Smooth muscle cell (in vitro differentiated cells): Measurements from ENCODE around the gene ATAD1. TPM values are rescaled to one million over a fixed set of nuclear protein-coding genes. Genes with fewer than 3 reads are reported as not detected.

ENCODE experiments used
- DNase-seq: peaks from one replicate; lab custom pipeline; 2025; ENCODE audit not compliant: unreplicated experiment; lab: John Stamatoyannopoulos, UW
- H2AFZ ChIP-seq: fragments of 200-600 bp; sonication (generic); 2 replicates; pipeline ENCODE4 v1.6.0; 2016; ENCODE audit warnings: antibody characterized with exemption, low read depth, mild to moderate bottlenecking
- H3F3A ChIP-seq: fragments of 200-600 bp; sonication (generic); 2 replicates; pipeline ENCODE4 v1.6.0; 2017; ENCODE audit warnings: antibody characterized with exemption, low read depth
- H3K27ac ChIP-seq: fragments of 200-600 bp; sonication (generic); 2 replicates; pipeline ENCODE4 v1.5.1; 2016; ENCODE audit warnings: low read depth, mild to moderate bottlenecking
- H3K27me3 ChIP-seq: fragments of 200-600 bp; sonication (generic); 2 replicates; pipeline ENCODE4 v1.6.1; 2016; ENCODE audit warnings: low read depth, mild to moderate bottlenecking
- H3K36me3 ChIP-seq: fragments of 200-600 bp; sonication (generic); 2 replicates; pipeline ENCODE4 v1.5.1; 2016; ENCODE audit warnings: low read depth
- H3K4me1 ChIP-seq: fragments of 200-600 bp; sonication (generic); 2 replicates; pipeline ENCODE4 v1.5.1; 2016; ENCODE audit warnings: low read depth
- H3K4me2 ChIP-seq: fragments of 200-600 bp; sonication (generic); 2 replicates; pipeline ENCODE4 v1.6.0; 2016; ENCODE audit warnings: mild to moderate bottlenecking
- H3K4me3 ChIP-seq: fragments of 200-600 bp; sonication (generic); 2 replicates; pipeline ENCODE4 v1.5.1; 2016; ENCODE audit warnings: mild to moderate bottlenecking
- H3K79me2 ChIP-seq: fragments of 200-600 bp; sonication (generic); 2 replicates; pipeline ENCODE4 v1.6.0; 2016; ENCODE audit warnings: low read depth, mild to moderate bottlenecking
- H3K9ac ChIP-seq: fragments of 200-600 bp; sonication (generic); 2 replicates; pipeline ENCODE4 v1.6.0; 2016; ENCODE audit warnings: low read depth
- H3K9me3 ChIP-seq: fragments of 200-600 bp; sonication (generic); replicated peaks from 2 replicates; pipeline ENCODE4 v1.5.1; 2016; ENCODE audit warnings: low read depth
- H4K20me1 ChIP-seq: fragments of 200-600 bp; sonication (generic); 2 replicates; pipeline ENCODE4 v1.6.0; 2016; ENCODE audit warnings: low read depth
- WGBS: methylation state at CpG from one replicate; pipeline ENCODE4 v1.1.7; 2016; ENCODE audit warnings: low lambda C conversion rate; 5-methylcytosine and 5-hydroxymethylcytosine counted together
- polyA plus RNA-seq: library from polyadenylated mRNA; unstranded; fragments of >200 nt; fragmentation: Nextera tagmentation; extraction: Ambion mirVana; gene quantifications from 2 replicates; pipeline ENCODE4 v1.2.1, GENCODE V29; 2016
- total RNA-seq: library from RNA; depleted of rRNA; stranded (reverse); fragments of >200 nt; gene quantifications from 2 replicates; pipeline ENCODE4 v1.2.3, GENCODE V29; 2014
- TF ChIP-seq, protein P1 (sequence below): fragments of 200-600 bp; sonication (generic); IDR thresholded peaks from 2 replicates; pipeline ENCODE4 v1.5.1; 2017; ENCODE audit warnings: borderline replicate concordance, mild to moderate bottlenecking, antibody characterized with exemption; ENCODE audit not compliant: insufficient read depth, poor library complexity, severe bottlenecking

The ATAD1 gene, protein sequence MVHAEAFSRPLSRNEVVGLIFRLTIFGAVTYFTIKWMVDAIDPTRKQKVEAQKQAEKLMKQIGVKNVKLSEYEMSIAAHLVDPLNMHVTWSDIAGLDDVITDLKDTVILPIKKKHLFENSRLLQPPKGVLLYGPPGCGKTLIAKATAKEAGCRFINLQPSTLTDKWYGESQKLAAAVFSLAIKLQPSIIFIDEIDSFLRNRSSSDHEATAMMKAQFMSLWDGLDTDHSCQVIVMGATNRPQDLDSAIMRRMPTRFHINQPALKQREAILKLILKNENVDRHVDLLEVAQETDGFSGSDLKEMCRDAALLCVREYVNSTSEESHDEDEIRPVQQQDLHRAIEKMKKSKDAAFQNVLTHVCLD
- total RNA-seq (64.0 and 71.8 TPM in 2 replicates), polyA plus RNA-seq (38.1 and 39.9 TPM in 2 replicates)

DNA sequence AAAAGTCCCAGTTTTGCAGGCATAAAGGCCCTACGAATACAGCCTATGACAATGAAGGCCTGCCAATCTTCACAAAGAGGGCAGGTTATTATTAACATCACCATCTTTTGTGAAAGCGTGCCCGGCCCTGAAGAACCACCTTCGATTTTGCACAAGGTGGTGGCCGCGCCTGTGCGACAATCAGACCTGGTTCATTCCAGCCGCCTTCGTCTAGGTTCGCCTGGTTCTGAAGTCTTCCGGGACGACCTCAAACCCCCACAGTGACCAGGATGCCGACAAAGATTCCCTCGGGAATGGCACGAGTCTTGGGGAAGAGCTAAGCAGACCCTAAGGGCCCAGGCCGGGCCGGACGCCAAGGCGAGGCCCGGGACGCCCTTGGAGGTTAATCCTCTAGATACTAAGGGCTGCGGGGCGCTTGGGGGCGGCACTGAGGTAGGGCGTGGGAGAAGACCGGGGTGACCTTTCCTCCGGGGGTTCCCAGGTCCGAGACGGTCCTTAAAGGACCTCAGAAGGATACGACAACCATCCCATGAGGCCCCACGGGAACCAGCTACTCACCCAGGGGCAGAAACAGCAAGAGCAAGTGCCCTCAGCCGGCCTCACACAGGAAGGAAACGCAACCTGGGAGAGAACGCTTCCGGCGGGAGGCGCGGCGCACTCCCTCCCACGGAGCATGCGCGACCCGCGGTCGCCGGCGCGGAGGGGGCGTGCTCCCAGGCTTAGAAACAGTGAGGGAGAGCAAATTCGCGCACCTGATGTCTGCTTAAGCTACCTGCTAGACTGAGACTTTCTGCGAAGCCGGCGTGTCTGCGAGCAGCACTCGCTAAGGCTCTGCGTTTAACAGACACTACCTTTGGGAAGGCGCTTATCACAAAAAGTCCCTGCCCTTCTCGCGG lies at the start of gene ATAD1:
TSS of gene ATAD1 (minus strand) at position 618 of the 896 bp plus-strand sequence. CDS start 3,627 bp downstream, outside the sequence.
- DNase-seq: peak; percentile 52
- Histone ChIP-seq H2AFZ (peak within 1 kb of the TSS; percentile 95), H3K4me2 (peak within 1 kb of the TSS; percentile 93), H3K36me3 (peaks cover 4% of the 10 kb centered on the region), H4K20me1 (peaks cover 31% of the 10 kb centered on the region), H3K27ac (peak within 1 kb of the TSS; percentile 70), H3K4me3 (peak within 1 kb of the TSS; percentile 71), H3F3A (no peaks in the 10 kb centered on the region), H3K79me2 (peaks cover 51% of the 10 kb centered on the region), H3K4me1 (peaks cover 15% of the 10 kb centered on the region), H3K9me3 (no peaks in the 10 kb centered on the region), H3K27me3 (no peaks in the 10 kb centered on the region), H3K9ac (peak within 1 kb of the TSS; percentile 81)
- TF ChIP-seq, protein P1, sequence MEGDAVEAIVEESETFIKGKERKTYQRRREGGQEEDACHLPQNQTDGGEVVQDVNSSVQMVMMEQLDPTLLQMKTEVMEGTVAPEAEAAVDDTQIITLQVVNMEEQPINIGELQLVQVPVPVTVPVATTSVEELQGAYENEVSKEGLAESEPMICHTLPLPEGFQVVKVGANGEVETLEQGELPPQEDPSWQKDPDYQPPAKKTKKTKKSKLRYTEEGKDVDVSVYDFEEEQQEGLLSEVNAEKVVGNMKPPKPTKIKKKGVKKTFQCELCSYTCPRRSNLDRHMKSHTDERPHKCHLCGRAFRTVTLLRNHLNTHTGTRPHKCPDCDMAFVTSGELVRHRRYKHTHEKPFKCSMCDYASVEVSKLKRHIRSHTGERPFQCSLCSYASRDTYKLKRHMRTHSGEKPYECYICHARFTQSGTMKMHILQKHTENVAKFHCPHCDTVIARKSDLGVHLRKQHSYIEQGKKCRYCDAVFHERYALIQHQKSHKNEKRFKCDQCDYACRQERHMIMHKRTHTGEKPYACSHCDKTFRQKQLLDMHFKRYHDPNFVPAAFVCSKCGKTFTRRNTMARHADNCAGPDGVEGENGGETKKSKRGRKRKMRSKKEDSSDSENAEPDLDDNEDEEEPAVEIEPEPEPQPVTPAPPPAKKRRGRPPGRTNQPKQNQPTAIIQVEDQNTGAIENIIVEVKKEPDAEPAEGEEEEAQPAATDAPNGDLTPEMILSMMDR: peak; percentile 29
- under 1% methylated on average over 59 of the region's 60 CpGs for WGBS

DNA sequence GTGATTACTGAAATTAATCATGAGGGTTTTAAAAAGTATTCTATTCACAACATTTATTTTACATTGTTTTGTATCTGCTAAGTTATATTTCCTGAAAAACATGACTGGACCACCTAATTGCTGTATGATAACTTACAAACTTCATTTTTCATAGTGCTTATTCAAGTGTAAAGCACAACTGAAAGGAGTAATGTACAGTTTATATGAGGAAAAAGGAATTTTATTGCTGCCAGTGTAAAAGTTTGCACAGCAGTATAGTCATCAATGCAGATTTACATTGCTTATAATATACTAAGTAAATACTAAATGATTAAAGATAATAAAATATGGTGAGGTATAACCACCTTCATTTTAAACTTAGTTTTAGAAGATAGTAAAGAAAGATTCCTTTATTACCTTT lies 49.4 kb upstream of the ATAD1 start:
- Histone ChIP-seq H3K4me2 (peak overlapping the region; percentile 92), H3K79me2 (peaks cover 83% of the 10 kb centered on the region), H3K36me3 (no peaks in the 10 kb centered on the region), H2AFZ (no peak overlapping the region), H3K9me3 (no peaks in the 10 kb centered on the region), H3F3A (peaks cover 3% of the 10 kb centered on the region), H3K4me3 (peak overlapping the region; percentile 89), H3K27me3 (no peaks in the 10 kb centered on the region), H3K9ac (peak overlapping the region; percentile 75), H3K4me1 (peaks cover 36% of the 10 kb centered on the region), H4K20me1 (peaks cover 83% of the 10 kb centered on the region), H3K27ac (peak overlapping the region; percentile 16)
- no peak for DNase-seq
- TF ChIP-seq, protein P1: no peak

DNA sequence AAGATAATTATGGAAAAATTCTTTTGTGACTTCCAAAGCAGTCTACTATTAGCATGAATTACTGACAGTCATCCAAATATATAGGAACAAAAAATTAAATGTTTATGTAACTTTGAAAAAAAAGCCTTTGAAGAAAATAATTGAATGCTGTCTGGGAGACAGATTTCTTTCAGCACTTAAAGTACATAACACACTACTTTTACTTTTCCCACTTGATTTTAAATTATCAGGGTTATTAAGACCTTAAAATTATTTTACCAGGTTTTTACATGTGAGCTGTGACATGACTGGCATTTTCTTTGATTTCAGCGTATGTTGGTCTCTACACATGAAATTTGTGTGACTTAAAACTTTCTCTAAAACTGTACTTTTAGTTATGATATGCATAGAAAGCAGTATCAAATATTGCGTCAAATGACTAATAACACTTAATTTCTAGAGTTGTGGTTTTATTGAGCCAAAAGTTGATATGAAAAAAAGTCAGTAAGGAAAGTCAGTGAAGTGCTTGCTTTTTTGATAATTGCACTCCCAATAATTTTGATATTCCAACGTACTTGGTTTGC lies 48.5 kb upstream of the ATAD1 start:
- Histone ChIP-seq H3F3A (peaks cover 8% of the 10 kb centered on the region), H3K36me3 (no peaks in the 10 kb centered on the region), H3K4me3 (peak overlapping the region; percentile 89), H3K27ac (peak overlapping the region; percentile 16), H3K79me2 (peaks cover 74% of the 10 kb centered on the region), H3K27me3 (no peaks in the 10 kb centered on the region), H3K9ac (peak overlapping the region; percentile 75), H2AFZ (no peak overlapping the region), H3K4me2 (peak overlapping the region; percentile 92), H3K9me3 (no peaks in the 10 kb centered on the region), H3K4me1 (peaks cover 36% of the 10 kb centered on the region), H4K20me1 (peaks cover 73% of the 10 kb centered on the region)
- TF ChIP-seq, protein P1: no peak
- DNase-seq: no peak
- WGBS: 53% methylated on average over 3 of the region's 3 CpGs
